HepG2 (cell line): Measurements from ENCODE around the gene NXPH4. TPM values are rescaled to one million over a fixed set of nuclear protein-coding genes. Genes with fewer than 3 reads are reported as not detected.
A peak's percentile ranks its signal among the peaks of the same experiment; 100 is the strongest.

ENCODE experiments used
- ATAC-seq: fragments of 200-7000 bp; cut with Tn5 transposase; 3 replicates; pipeline ENCODE4 v1.9.1; 2020; ENCODE audit warnings: mild to moderate bottlenecking, moderate library complexity
- BruUV-seq: library from RNA; stranded (reverse); fragments of 400-500 nt; replicated peaks from 2 replicates; lab custom pipeline; 2021; lab: Mats Ljungman, UMichigan
- CTCF ChIA-PET: fragments of 300-600 bp; formaldehyde crosslinking; extraction: SDS; loops from one replicate; lab custom pipeline; 2021; ENCODE audit warnings: low total read pairs, inconsistent platforms, low intra/inter-chr PET ratio; lab: Yijun Ruan, JAX
- POLR2A ChIA-PET: fragments of 350-600 bp; sonication (Branson Sonifier 250); formaldehyde crosslinking; loops from one replicate; lab custom pipeline; 2020; ENCODE audit warnings: antibody characterized with exemption, inconsistent platforms; lab: Yijun Ruan, JAX
- DNase-seq: peaks from one replicate; pipeline ENCODE4 v3.0.0-alpha.2; 2015; ENCODE audit warnings: low spot score
- FAIRE-seq: peaks from 3 replicates; lab custom pipeline; 2011; peaks lifted over from hg19 to GRCh38; lab: Jason Lieb, UNC
- H2AFZ ChIP-seq: one replicate; pipeline ENCODE4 v1.6.1; 2011; ENCODE audit warnings: low read length, inconsistent platforms
- H3K27ac ChIP-seq: fragments of 300-600 bp; 3 replicates; pipeline ENCODE4 v1.8.0; 2011; ENCODE audit warnings: mixed run types, mild to moderate bottlenecking, mixed read lengths, low read length, inconsistent platforms; ENCODE audit not compliant: insufficient read depth; ENCODE audit errors: extremely low read length
- H3K27me3 ChIP-seq, 2 experiments: fragments of 200-600 bp in 1 of 2; 2 replicates in 1 of 2; 3 replicates in 1 of 2; pipeline versions ENCODE4 v1.6.0 to v1.8.0; 2011; ENCODE audit warnings: low read length in 2 of 2, mild to moderate bottlenecking in 2 of 2, moderate library complexity in 2 of 2, inconsistent platforms in 1 of 2; ENCODE audit not compliant: insufficient read depth in 2 of 2, control insufficient read depth in 1 of 2
- H3K36me3 ChIP-seq, 2 experiments: fragments of 200-600 bp in 1 of 2; replicated peaks in 1 of 2; 2 replicates in 1 of 2; 3 replicates in 1 of 2; pipeline versions ENCODE4 v1.5.1 to v1.8.0; 2011; ENCODE audit warnings: low read length in 2 of 2, inconsistent platforms in 1 of 2; ENCODE audit not compliant: insufficient read depth in 2 of 2, control insufficient read depth in 1 of 2
- H3K4me1 ChIP-seq: 2 replicates; pipeline ENCODE4 v1.5.1; 2012; ENCODE audit warnings: low read length, inconsistent platforms; ENCODE audit not compliant: insufficient read depth
- H3K4me2 ChIP-seq: 2 replicates; pipeline ENCODE4 v1.6.0; 2011; ENCODE audit warnings: low read depth, low read length, inconsistent platforms
- H3K4me3 ChIP-seq, 3 experiments: fragments of 200-600 bp in 1 of 3; sonication (generic), shearing (Covaris generic) in 1 of 3; replicated peaks in 1 of 3; 2 replicates each; pipeline ENCODE4 v1.5.1; 2011 to 2016; ENCODE audit warnings: low read length in 3 of 3, inconsistent platforms in 2 of 3, low read depth in 2 of 3, mild to moderate bottlenecking in 2 of 3, control low read depth in 1 of 3, mixed read lengths in 1 of 3; ENCODE audit not compliant: insufficient read depth in 1 of 3
- H3K79me2 ChIP-seq: one replicate; pipeline ENCODE4 v1.6.1; 2011; ENCODE audit warnings: low read length, inconsistent platforms; ENCODE audit not compliant: insufficient read depth
- H3K9ac ChIP-seq: 2 replicates; pipeline ENCODE4 v1.6.0; 2011; ENCODE audit warnings: mild to moderate bottlenecking, low read depth, low read length, inconsistent platforms; ENCODE audit not compliant: insufficient read depth
- H3K9me3 ChIP-seq: 2 replicates; pipeline ENCODE4 v1.5.1; 2012; ENCODE audit warnings: mild to moderate bottlenecking, low read length
- H4K20me1 ChIP-seq: 2 replicates; pipeline ENCODE4 v1.6.0; 2011; ENCODE audit warnings: inconsistent platforms, mild to moderate bottlenecking, low read length, moderate library complexity; ENCODE audit not compliant: insufficient read depth
- ATM ChIP-seq: fragments of 450-650 bp; IDR thresholded peaks from 2 replicates; pipeline ENCODE4 v1.7.1; 2017; ENCODE audit warnings: mild to moderate bottlenecking, borderline replicate concordance
- DMTF1 ChIP-seq: sonication (generic); formaldehyde crosslinking; IDR thresholded peaks from 2 replicates; pipeline ENCODE4 v1.4.0; 2020; ENCODE audit warnings: mild to moderate bottlenecking, missing genetic modification reagents
- HMG20A ChIP-seq: IDR thresholded peaks from 2 replicates; pipeline ENCODE4 v1.6.1; 2016; ENCODE audit warnings: borderline replicate concordance
- POLR2A ChIP-seq, 2 experiments: IDR thresholded peaks; 2 replicates each; pipeline ENCODE4 v1.6.1; 2011; ENCODE audit warnings: low read depth in 2 of 2, low read length in 2 of 2, mild to moderate bottlenecking in 1 of 2, moderate library complexity in 1 of 2; ENCODE audit not compliant: insufficient read depth in 1 of 2
- SP5 ChIP-seq: IDR thresholded peaks from 2 replicates; pipeline ENCODE4 v1.6.1; 2016; ENCODE audit warnings: low read depth, borderline replicate concordance
- WGBS: methylation state at CpG from one replicate; pipeline ENCODE4 v1.1.6; 2017; ENCODE audit warnings: low lambda C conversion rate; 5-methylcytosine and 5-hydroxymethylcytosine counted together
- in situ Hi-C: cut with HindIII; loops from 2 replicates; pipeline ENCODE4 v1.10.0; 2017; ENCODE audit warnings: low pct_unique_long_range_greater_than_20kb; ENCODE audit not compliant: extremely low pct_ligation_motif_present
- intact Hi-C: fragments of 100-400 bp; cut with micrococcal nuclease; formaldehyde crosslinking; loops from one replicate; pipeline ENCODE4 v1.10.0; 2022; ENCODE audit not compliant: unreplicated experiment
- polyA plus RNA-seq, 8 experiments: library from polyadenylated mRNA; depleted of rRNA in 3 of 8; stranded (reverse) in 7 of 8; unstranded in 1 of 8; fragments of >200 nt; fragmentation: Illumina TruSeq in 4 of 8; extraction: Trizol in 4 of 8; gene quantifications; 2 replicates each; pipeline versions ENCODE4 v1.2.1 to v1.2.3, GENCODE V29; 2011 to 2016; ENCODE audit warnings: low read depth in 4 of 8, missing spikeins in 1 of 8, mixed read lengths in 1 of 8; ENCODE audit not compliant: insufficient read depth in 1 of 8
- total RNA-seq, 5 experiments: library from RNA; depleted of rRNA; stranded (reverse); fragments of >200 nt; fragmentation: Illumina TruSeq; extraction: Trizol; gene quantifications; 2 replicates each; pipeline ENCODE4 v1.2.3, GENCODE V29; 2016; ENCODE audit warnings: low read depth in 1 of 5

The NXPH4 gene
- total and polyA plus RNA-seq, 2 of the 13 experiments (the other 11 are each of a cell fraction or from before 2014, with no cell fraction given), result 0.13 TPM; not detected in 1

- in situ Hi-C loops, result no loop called here
- intact Hi-C loops, result no loop called here
Observed at GRCh38 chr12:57181072-57181471, 35.5 kb upstream of the NXPH4 start.

More at GRCh38 chr12:57181072-57181471, 35.5 kb upstream of the NXPH4 start:
- Histone ChIP-seq H3K79me2 (no peaks in the 10 kb centered on the region), H3K27ac (no peak overlapping the region), H2AFZ (no peak overlapping the region), H3K4me3 (no peak overlapping the region), H3K4me1 (no peaks in the 10 kb centered on the region), H4K20me1 (no peaks in the 10 kb centered on the region; the same call in 1 of the 2 replicates), H3K36me3 (peaks cover 61 to 90% of the 10 kb centered on the region in 2 experiments), H3K4me2 (no peak overlapping the region), H3K9ac (no peak overlapping the region), H3K27me3 (no peaks in the 10 kb centered on the region), H3K9me3 (no peaks in the 10 kb centered on the region)
- no TSS peak for BruUV-seq
- ChIA-PET POLR2A (interaction anchor here (0.8 to 4.7 kb wide), 5 partner anchors 31 to 69 kb away, joined by 3 to 36 read pairs (median 5); partner anchors contain the start of genes LRP1, SHMT2 and STAT6), CTCF (interaction anchor here (4.0 kb wide), 1 partner anchor 57 kb away, joined by 37 read pairs; no protein-coding TSS in a partner anchor)
- TF ChIP-seq DMTF1 (CRISPR knock-in tag), result no peak
- TF ChIP-seq ATM, result no peak
- TF ChIP-seq HMG20A (CRISPR knock-in tag), result no peak
- TF ChIP-seq POLR2A (IDR thresholded peaks at IDR 0.05; ENCODE audit: insufficient read depth in 1 of 2, low read depth in 2 of 2, low read length in 2 of 2), result 0 out of 4 replicates have a peak, but pooled peaks of 1 of the 2 experiments have one; percentile 12
- TF ChIP-seq SP5 (CRISPR knock-in tag), result no peak
- no peak for ATAC-seq
- FAIRE-seq, result no peak
- no peak for DNase-seq
- 95% methylated on average over 2 of the region's 9 CpGs for WGBS
